ENCODE results near the gene MTMR1.

Gene MTMR1

DNA sequence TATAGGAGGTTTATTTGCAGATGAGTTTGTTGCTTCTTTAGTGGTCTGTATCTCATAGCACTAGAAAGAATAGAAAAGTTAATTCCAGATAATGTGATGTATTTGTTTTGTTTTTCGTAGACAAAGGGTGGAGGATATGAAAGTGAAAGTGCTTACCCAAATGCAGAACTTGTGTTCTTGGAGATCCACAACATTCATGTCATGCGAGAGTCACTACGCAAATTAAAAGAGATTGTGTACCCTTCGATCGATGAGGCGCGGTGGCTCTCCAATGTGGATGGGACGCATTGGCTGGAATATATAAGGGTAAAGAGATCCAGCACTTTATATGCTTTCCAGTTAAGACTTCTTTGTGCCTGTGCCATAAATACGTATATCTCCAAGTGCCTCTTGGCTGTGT, 43.3 kb downstream of the MTMR1 start:
- in situ Hi-C loops (cut with HindIII; ENCODE audit: low pct_ligation_motif_present, low sequenced_read_pairs), result no loop called here
- Histone ChIP-seq H3K27me3 (replicated peaks) (no peaks in the 10 kb centered on the region), H3K4me3 (ENCODE audit: low read depth, low read length) (no peak overlapping the region), H3K27ac (no peak overlapping the region), H3K36me3 (replicated peaks) (peaks cover 4% of the 10 kb centered on the region)
- TF ChIP-seq CTCF (IDR thresholded peaks at IDR 0.05; ENCODE audit: low read depth, low read length, missing control alignments), result no peak
- no peak for DNase-seq

DNA sequence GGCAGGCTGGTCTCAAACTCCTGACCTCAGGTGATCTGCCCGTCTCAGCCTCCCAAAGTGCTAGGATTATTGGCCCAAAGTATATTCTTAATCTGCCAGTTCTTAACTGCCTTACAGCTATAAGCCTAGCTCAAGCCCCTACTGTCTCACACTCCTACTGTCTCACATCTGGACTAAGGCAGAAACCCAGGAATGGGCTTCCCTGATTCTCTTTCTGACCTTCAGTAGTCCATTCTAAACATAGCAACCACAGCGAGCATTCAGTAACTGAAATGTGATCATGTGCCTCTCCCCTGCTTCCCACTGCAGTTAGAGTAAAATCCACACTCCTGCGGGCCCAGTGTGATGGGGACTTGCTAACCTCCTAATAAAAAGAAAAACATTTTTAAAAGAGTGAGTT, 58.9 kb downstream of the MTMR1 start:
- no peaks in the 10 kb centered on the region for H3K27me3 ChIP-seq (replicated peaks)
- in situ Hi-C loops (cut with HindIII; ENCODE audit: low pct_ligation_motif_present, low sequenced_read_pairs), result no loop called here

GRCh38 chrX:150753357-150753756, 60.2 kb downstream of the MTMR1 start:
- Histone ChIP-seq H3K27ac (no peak overlapping the region), H3K4me3 (ENCODE audit: low read depth, low read length) (no peak overlapping the region), H3K27me3 (replicated peaks) (no peaks in the 10 kb centered on the region), H3K36me3 (replicated peaks) (no peaks in the 10 kb centered on the region)
- TF ChIP-seq CTCF (IDR thresholded peaks at IDR 0.05; ENCODE audit: low read depth, low read length, missing control alignments), result no peak
- in situ Hi-C loops (cut with HindIII; ENCODE audit: low pct_ligation_motif_present, low sequenced_read_pairs), result no loop called here
- DNase-seq, result no peak

More for the DNA sequence above, 58.9 kb downstream of the MTMR1 start:
- Histone ChIP-seq H3K36me3 (replicated peaks) (no peaks in the 10 kb centered on the region), H3K27ac (no peak overlapping the region), H3K4me3 (ENCODE audit: low read depth, low read length) (no peak overlapping the region)
- TF ChIP-seq CTCF (IDR thresholded peaks at IDR 0.05; ENCODE audit: low read depth, low read length, missing control alignments), result no peak
- DNase-seq, result no peak

GRCh38 chrX:150753968-150754367, 60.8 kb downstream of the MTMR1 start:
- TF ChIP-seq CTCF (IDR thresholded peaks at IDR 0.05; ENCODE audit: low read depth, low read length, missing control alignments), result no peak
- Histone ChIP-seq H3K36me3 (replicated peaks) (no peaks in the 10 kb centered on the region), H3K27me3 (replicated peaks) (no peaks in the 10 kb centered on the region), H3K4me3 (ENCODE audit: low read depth, low read length) (no peak overlapping the region), H3K27ac (no peak overlapping the region)
- no peak for DNase-seq
- in situ Hi-C loops (cut with HindIII; ENCODE audit: low pct_ligation_motif_present, low sequenced_read_pairs), result no loop called here

DNA sequence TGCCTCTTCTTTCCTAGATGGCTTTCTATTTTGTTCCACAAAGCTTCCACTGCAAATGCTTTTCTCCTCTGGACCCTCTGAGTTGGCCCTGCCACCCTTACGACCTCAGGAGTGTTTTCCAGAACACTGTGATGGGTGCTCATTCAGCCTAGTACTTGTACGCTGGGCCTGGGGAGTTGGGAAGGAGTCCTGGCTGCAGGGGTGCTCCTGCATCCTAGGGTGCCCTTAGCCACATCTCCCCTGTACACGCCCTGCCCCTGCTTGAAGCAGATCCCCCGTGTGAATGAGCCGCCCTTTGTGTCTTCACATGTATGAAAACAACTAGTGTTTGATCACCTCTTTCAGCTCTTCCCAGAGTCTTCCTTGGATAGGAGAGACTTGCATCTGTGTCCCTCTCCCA, 64.2 kb downstream of the MTMR1 start:
- DNase-seq, result no peak
- no peak for TF ChIP-seq CTCF (IDR thresholded peaks at IDR 0.05; ENCODE audit: low read depth, low read length, missing control alignments)
- Histone ChIP-seq H3K36me3 (replicated peaks) (no peaks in the 10 kb centered on the region), H3K27ac (no peak overlapping the region), H3K27me3 (replicated peaks) (no peaks in the 10 kb centered on the region), H3K4me3 (ENCODE audit: low read depth, low read length) (no peak overlapping the region)
- in situ Hi-C loops (cut with HindIII; ENCODE audit: low pct_ligation_motif_present, low sequenced_read_pairs), result no loop called here

DNA sequence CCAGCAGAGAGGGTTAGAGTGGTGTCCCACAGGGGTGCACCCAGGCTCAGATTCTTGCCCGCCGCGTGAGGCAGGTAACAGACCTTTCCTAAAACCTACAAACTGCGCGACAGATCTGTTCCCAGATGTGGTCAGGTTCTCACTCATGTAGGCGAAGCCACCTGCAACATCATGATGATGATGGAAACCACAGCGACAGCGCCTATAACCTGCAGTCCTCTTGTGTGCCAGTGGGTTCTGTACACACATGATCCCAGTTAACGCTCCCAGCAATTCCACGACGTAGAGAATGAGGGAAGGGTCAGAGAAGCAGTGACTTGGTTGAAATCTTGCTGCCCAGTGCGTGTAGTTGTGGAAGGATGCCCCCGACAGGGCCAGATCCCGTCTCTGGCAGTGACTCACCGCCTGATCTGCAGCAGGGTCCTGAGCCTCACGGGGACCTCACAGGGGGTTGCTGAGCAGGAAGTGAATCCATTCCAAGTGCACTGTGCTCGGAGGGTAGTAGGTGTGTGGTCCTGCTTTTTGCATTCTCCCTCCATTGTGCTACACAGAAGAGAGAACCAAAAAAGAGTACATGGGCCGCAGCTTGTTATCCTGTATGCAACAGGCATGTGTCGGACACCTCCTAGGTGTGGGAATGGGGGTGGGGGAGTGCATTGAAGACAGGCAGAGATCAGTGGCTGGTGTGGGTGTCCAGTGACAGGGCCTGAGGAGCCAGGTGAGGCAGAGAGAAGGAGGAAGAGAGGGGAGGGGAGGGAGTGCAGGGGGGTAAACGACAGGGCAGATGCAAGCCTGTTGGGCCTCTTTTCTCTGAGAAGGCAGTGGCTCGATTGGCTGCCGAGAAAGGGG, 66.6 kb downstream of the MTMR1 start:
- Histone ChIP-seq H3K27ac (no peak overlapping the region), H3K4me3 (ENCODE audit: low read depth, low read length) (no peak overlapping the region), H3K36me3 (replicated peaks) (no peaks in the 10 kb centered on the region), H3K27me3 (replicated peaks) (no peaks in the 10 kb centered on the region)
- no peak for DNase-seq
- in situ Hi-C loops (cut with HindIII; ENCODE audit: low pct_ligation_motif_present, low sequenced_read_pairs), result no loop called here
- TF ChIP-seq CTCF (IDR thresholded peaks at IDR 0.05; ENCODE audit: low read depth, low read length, missing control alignments), result no peak

Measured in brain microvascular endothelial cell (primary cell).